Tibial nerve (tissue), 4 donors: ENCODE measurements around the gene OSBPL6. TPM values are rescaled to one million over a fixed set of nuclear protein-coding genes. Genes with fewer than 3 reads are reported as not detected.

Experiments used
- DNase-seq, 2 donors: peaks; one replicate each; pipeline ENCODE4 v3.0.0-alpha.2; 2019; ENCODE audit warnings: low spot score in 2 of 2
- H3K27ac ChIP-seq, 4 donors: fragments of 200-600 bp; sonication (generic) in 3 of 4; one replicate each; pipeline ENCODE4 v1.5.1; 2017 to 2019; ENCODE audit warnings: mild to moderate bottlenecking in 1 of 4
- H3K27me3 ChIP-seq, 2 donors: fragments of 200-600 bp; sonication (generic) in 1 of 2; one replicate each; pipeline versions ENCODE4 v1.5.1 to v1.6.0; 2017 to 2019
- H3K36me3 ChIP-seq, 3 donors: fragments of 200-600 bp; sonication (generic); one replicate each; pipeline ENCODE4 v1.5.1; 2018 to 2019
- H3K4me1 ChIP-seq, 4 donors: fragments of 200-600 bp; sonication (generic) in 3 of 4; one replicate each; pipeline ENCODE4 v1.5.1; 2017 to 2019
- H3K4me3 ChIP-seq, 4 donors: fragments of 200-600 bp; sonication (generic) in 3 of 4; one replicate each; pipeline ENCODE4 v1.5.1; 2017 to 2019; ENCODE audit warnings: mild to moderate bottlenecking in 1 of 4, moderate library complexity in 1 of 4
- H3K9me3 ChIP-seq, 4 donors: fragments of 200-600 bp; sonication (generic) in 3 of 4; one replicate each; pipeline ENCODE4 v1.5.1; 2017 to 2019
- CTCF ChIP-seq, 5 experiments: fragments of 200-600 bp in 3 of 5; fragments of 450-650 bp in 2 of 5; sonication (generic) in 3 of 5; IDR thresholded peaks; one replicate each; pipeline ENCODE4 v1.5.1; 2016 to 2019; ENCODE audit warnings: antibody characterized with exemption in 5 of 5, mild to moderate bottlenecking in 3 of 5, moderate library complexity in 2 of 5
- EP300 ChIP-seq, 2 donors: sonication (generic); formaldehyde crosslinking; IDR thresholded peaks; one replicate each; pipeline ENCODE4 v1.6.1; 2017; ENCODE audit warnings: antibody characterized with exemption in 2 of 2, mild to moderate bottlenecking in 1 of 2
- POLR2A ChIP-seq, 2 donors: fragments of 450-650 bp; IDR thresholded peaks; one replicate each; pipeline ENCODE4 v1.6.1; 2017; ENCODE audit warnings: antibody characterized with exemption in 2 of 2, mild to moderate bottlenecking in 2 of 2, moderate library complexity in 2 of 2
- WGBS, 2 donors: methylation state at CpG; one replicate each; pipeline ENCODE4 v1.1.5; 2018; 5-methylcytosine and 5-hydroxymethylcytosine counted together
- total RNA-seq, 4 donors: library from RNA; depleted of rRNA; stranded (reverse); fragments of >200 nt; gene quantifications; one replicate each; pipeline ENCODE4 v1.1.0, GENCODE V29; 2016

OSBPL6 gene
- total RNA-seq, 4 donors from 2014 or later = 0.66 to 3.1 (median 1.6) TPM

GRCh38 chr2:178155524-178155923, 38.8 kb upstream of the OSBPL6 start:
- DNase-seq = no peak
- WGBS, 2 donors = 93 to 100% methylated on average over 1 of the region's 1 CpG
- Histone ChIP-seq H3K27me3 (no peaks in the 10 kb centered on the region), H3K27ac (no peak overlapping the region), H3K9me3 (peaks cover 0 to 3% (median 0%) of the 10 kb centered on the region in 4 donors), H3K4me3 (no peak overlapping the region), H3K4me1 (no peaks in the 10 kb centered on the region), H3K36me3 (no peaks in the 10 kb centered on the region)
- TF ChIP-seq POLR2A (IDR thresholded peaks at IDR 0.05) = no peak
- TF ChIP-seq CTCF (IDR thresholded peaks at IDR 0.05) = no peak
- no peak for TF ChIP-seq EP300 (IDR thresholded peaks at IDR 0.05)

GRCh38 chr2:178157574-178157973, 36.7 kb upstream of the OSBPL6 start:
- Histone ChIP-seq H3K27ac (no peak overlapping the region), H3K9me3 (peaks cover 0 to 3% (median 0%) of the 10 kb centered on the region in 4 donors), H3K27me3 (no peaks in the 10 kb centered on the region), H3K36me3 (no peaks in the 10 kb centered on the region), H3K4me1 (no peaks in the 10 kb centered on the region), H3K4me3 (no peak overlapping the region)
- no peak for DNase-seq
- WGBS, 2 donors = 90% methylated on average over 5 of the region's 5 CpGs
- no peak for TF ChIP-seq CTCF (IDR thresholded peaks at IDR 0.05)
- no peak for TF ChIP-seq POLR2A (IDR thresholded peaks at IDR 0.05)
- TF ChIP-seq EP300 (IDR thresholded peaks at IDR 0.05) = no peak

DNA sequence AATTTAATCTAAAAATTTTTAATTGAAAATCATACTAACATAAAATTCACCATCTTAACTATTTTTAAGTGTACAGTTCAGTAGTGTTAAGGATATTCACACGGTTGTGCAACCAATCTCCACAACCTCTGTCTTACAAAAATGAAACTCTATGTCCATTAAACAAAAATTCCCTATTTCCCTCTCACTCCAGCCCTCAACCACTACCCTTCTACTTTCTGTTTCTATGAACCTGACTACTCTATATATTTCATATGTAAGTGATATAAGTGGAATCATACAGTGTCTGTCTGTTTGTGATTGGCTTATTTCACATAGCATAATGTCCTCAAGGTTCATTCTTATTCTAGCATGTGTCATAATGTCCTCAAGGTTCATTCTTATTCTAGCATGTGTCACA, 34.3 kb upstream of the OSBPL6 start:
- no peak overlapping the region for H3K4me3 ChIP-seq
- WGBS, 2 donors = 75 to 89% methylated on average over 1 of the region's 1 CpG
- TF ChIP-seq CTCF (IDR thresholded peaks at IDR 0.05) (no peak), EP300 (IDR thresholded peaks at IDR 0.05) (no peak), POLR2A (IDR thresholded peaks at IDR 0.05) (no peak)
- no peaks in the 10 kb centered on the region for H3K36me3 ChIP-seq
- H3K4me1 ChIP-seq = peaks cover 0 to 7% (median 0%) of the 10 kb centered on the region in 4 donors
- no peak overlapping the region for H3K27ac ChIP-seq
- no peaks in the 10 kb centered on the region for H3K27me3 ChIP-seq
- DNase-seq = no peak
- H3K9me3 ChIP-seq = peaks cover 0 to 3% (median 0%) of the 10 kb centered on the region in 4 donors

GRCh38 chr2:178160601-178161000, 33.7 kb upstream of the OSBPL6 start:
- 86 to 98% methylated on average over 1 of the region's 1 CpG for WGBS, 2 donors
- Histone ChIP-seq H3K27me3 (no peaks in the 10 kb centered on the region), H3K36me3 (no peaks in the 10 kb centered on the region), H3K9me3 (peaks cover 0 to under 1% (median 0%) of the 10 kb centered on the region in 4 donors), H3K27ac (no peak overlapping the region), H3K4me3 (no peak overlapping the region), H3K4me1 (peaks cover 0 to 7% (median 0%) of the 10 kb centered on the region in 4 donors)
- no peak for DNase-seq
- TF ChIP-seq POLR2A (IDR thresholded peaks at IDR 0.05) (no peak), CTCF (IDR thresholded peaks at IDR 0.05) (no peak), EP300 (IDR thresholded peaks at IDR 0.05) (no peak)

DNA sequence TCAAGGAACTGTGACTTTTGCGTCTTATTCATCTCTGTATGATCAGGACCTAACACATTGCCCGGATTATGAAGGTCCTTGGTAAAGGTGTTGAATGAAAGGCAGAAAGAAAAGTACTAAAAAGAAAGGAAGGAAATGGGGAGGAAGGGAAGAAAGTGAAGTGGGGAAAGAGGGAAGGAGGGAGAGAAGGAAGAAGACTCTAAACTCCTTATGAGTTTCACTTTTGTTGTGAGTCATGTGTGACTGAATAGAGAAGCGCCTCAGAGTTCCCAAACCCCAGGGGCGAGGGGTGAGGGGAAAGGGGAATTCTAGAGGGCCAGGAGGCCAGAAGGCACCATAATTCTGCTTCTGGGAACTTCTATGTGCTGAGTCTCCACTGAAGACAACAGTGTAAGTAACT, 30.9 kb upstream of the OSBPL6 start:
- DNase-seq = no peak
- H3K36me3 ChIP-seq = no peaks in the 10 kb centered on the region
- H3K4me1 ChIP-seq = peaks cover 0 to 7% (median 0%) of the 10 kb centered on the region in 4 donors
- TF ChIP-seq POLR2A (IDR thresholded peaks at IDR 0.05) = no peak
- no peak for TF ChIP-seq CTCF (IDR thresholded peaks at IDR 0.05)
- no peak for TF ChIP-seq EP300 (IDR thresholded peaks at IDR 0.05)
- 52 to 54% methylated on average over 4 of the region's 4 CpGs for WGBS, 2 donors
- H3K9me3 ChIP-seq = no peaks in the 10 kb centered on the region
- H3K4me3 ChIP-seq = no peak overlapping the region
- no peak overlapping the region for H3K27ac ChIP-seq
- H3K27me3 ChIP-seq = no peaks in the 10 kb centered on the region
